Endothelial cell of hepatic sinusoid (primary cell): ENCODE measurements around the gene MLPH.

ENCODE experiments used
- in situ Hi-C: cut with HindIII; loops from 2 replicates; pipeline ENCODE4 v1.10.0; 2017; ENCODE audit warnings: low sequenced_read_pairs

Gene MLPH

GRCh38 chr2:237539681-237540080 is 52.6 kb downstream of the MLPH start:
- in situ Hi-C loops = no loop called here

- in situ Hi-C loops = no loop called here
These were observed 53.2 kb downstream of the MLPH start for GRCh38 chr2:237540223-237540775.

GRCh38 chr2:237540823-237541222 is 53.8 kb downstream of the MLPH start:
- in situ Hi-C loops = no loop called here

- in situ Hi-C loops = no loop called here
These were observed 54.2 kb downstream of the MLPH start for GRCh38 chr2:237541243-237541642.

GRCh38 chr2:237542001-237542704 is 55.1 kb downstream of the MLPH start:
- in situ Hi-C loops = no loop called here

GRCh38 chr2:237546040-237546875 is 59.2 kb downstream of the MLPH start:
- in situ Hi-C loops = no loop called here

- in situ Hi-C loops = no loop called here
These were observed 59.9 kb downstream of the MLPH start for GRCh38 chr2:237546876-237547395.

GRCh38 chr2:237547841-237548416 is 60.9 kb downstream of the MLPH start:
- in situ Hi-C loops = no loop called here

GRCh38 chr2:237549216-237549615 is 62.2 kb downstream of the MLPH start:
- in situ Hi-C loops = no loop called here

GRCh38 chr2:237549643-237550415 is 62.8 kb downstream of the MLPH start:
- in situ Hi-C loops = no loop called here

GRCh38 chr2:237551071-237551574 is 64.1 kb downstream of the MLPH start:
- in situ Hi-C loops = no loop called here

- in situ Hi-C loops = no loop called here
These were observed 65.9 kb downstream of the MLPH start for GRCh38 chr2:237552908-237553307.

- in situ Hi-C loops = no loop called here
These were observed 66.9 kb downstream of the MLPH start for GRCh38 chr2:237553948-237554347.

- in situ Hi-C loops = no loop called here
These were observed 68.5 kb downstream of the MLPH start for GRCh38 chr2:237555560-237555959.

- in situ Hi-C loops = no loop called here
These were observed 70.0 kb downstream of the MLPH start for GRCh38 chr2:237556773-237557632.

- in situ Hi-C loops = no loop called here
These were observed 70.6 kb downstream of the MLPH start for GRCh38 chr2:237557633-237558015.

GRCh38 chr2:237558961-237559641 is 72.0 kb downstream of the MLPH start:
- in situ Hi-C loops = no loop called here

- in situ Hi-C loops = loop anchor here (5.0 kb wide), 3 partner anchors 69 to 419 kb away; partner anchors contain the start of gene COL6A3
These were observed 74.2 kb downstream of the MLPH start for GRCh38 chr2:237561221-237561620.

GRCh38 chr2:237563816-237564215 is 76.8 kb downstream of the MLPH start:
- in situ Hi-C loops = loop anchor here (5.0 kb wide), 3 partner anchors 72 to 422 kb away; partner anchors contain the start of gene COL6A3
